ENCODE data around the gene ALDH3A1. TPM values are rescaled to one million over a fixed set of nuclear protein-coding genes. Genes with fewer than 3 reads are reported as not detected.

The ALDH3A1 gene
- total RNA-seq, result 0.38 and 0.65 TPM in 2 replicates

DNA sequence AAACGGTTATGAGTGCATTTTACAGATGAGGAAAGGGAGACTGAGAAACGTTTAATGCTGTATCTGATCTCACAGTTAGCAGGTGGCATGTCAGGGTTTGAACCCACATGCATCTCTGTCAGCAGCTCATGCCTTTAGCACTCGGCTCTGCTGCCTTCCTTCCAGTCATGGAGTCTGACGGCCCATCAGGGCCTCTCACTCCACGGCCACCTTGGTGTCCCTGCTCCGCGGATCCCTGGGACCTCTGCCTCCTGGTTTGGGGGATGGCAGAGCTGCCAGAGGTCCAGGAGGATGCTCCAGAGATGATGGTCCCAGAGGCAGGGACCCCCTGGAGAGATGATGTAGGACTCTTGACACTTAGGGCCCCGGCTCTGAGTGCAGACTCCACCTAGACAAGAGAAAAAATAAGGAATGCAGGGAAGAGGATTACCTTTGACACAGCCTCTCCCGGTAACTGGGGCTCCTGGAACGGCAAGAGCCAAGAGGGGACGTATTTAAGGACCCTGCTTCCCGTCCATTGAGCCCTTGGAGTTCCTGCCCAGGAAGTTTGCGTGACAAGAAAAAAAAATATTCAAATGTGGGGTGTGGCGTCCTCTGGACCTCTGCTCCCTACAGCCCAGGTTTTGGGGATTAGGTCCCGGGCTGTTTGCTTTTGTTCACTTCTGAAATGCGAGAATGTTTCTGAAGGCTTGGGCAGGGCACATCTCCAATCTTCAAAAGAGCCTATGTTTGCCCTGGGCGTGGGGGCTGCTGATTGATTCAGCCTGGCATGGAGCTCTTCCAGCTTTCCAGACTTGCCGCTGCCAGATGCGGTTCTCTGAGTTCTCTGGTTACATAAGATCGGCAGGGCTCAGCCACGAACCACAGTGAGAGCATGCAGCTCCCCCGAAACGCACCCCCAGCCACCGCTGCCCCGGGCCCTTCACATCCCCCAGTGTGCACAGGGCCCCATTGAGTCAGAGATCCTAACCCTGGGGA is at the start of gene ALDH3A1:
TSS of gene ALDH3A1 (minus strand) at position 470 of the 978 bp plus-strand sequence. CDS start 3,169 bp downstream, outside the sequence.

DNA sequence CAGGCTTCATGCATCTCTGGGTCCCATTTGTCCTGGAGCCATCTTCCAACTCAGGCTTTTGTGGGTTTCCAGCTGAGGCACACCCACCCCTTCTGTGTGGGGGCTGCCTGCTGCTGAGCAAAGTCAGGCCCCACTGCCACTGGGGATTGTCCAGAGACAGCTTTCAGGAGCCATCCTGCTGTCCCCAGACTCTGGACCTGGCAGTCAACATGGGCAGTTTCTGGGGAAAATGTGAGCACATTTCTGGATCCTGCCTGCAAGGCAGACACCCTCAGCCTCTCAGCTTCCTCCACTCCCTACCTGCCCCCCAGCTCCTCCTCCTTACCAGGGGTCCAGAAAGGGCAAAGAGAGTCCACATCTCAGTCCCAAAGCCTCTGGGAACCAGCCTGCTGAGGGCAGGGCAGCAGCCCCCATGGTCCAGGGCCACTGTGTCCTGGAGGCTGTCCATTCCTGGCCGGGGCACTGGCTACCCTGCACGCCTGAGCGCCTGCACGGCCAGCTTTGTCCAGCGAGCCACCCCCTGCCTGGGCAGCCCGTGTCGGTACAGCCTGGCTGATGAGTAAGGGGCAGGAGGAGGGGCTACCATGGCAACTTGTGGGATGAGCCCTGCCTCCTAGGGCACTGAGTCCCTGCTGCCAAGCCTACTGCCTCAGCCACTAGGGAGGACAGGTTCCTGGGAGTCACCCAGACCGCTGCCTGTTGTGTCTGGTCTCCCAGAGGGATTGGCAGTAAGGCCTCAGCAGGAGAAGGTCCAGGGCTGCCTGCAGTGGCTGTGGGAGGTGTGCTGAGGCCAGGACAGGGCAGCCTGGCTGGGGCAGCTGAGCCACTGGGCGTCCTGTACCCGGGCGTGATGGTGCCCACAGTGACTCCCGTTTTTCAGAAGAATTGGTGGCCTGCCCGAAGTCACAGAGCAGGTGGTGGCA is 31.7 kb downstream of the ALDH3A1 start, which contains the start of gene SLC47A2:
TSS of gene SLC47A2 (minus strand) at position 477 of the 923 bp plus-strand sequence. CDS start at position 448, 29 bp downstream.

Other genes with a start within 250 kb of the ALDH3A1 start
- gene SLC47A1, start 214.4 kb downstream of the ALDH3A1 start, total RNA-seq, result 0.49 and 1.4 TPM in 2 replicates
- 20.7 and 57.2 TPM in 2 replicates for gene ALDH3A2, start 99.5 kb downstream of the ALDH3A1 start, total RNA-seq
- gene SLC47A2, start 31.7 kb downstream of the ALDH3A1 start, total RNA-seq, result not detected in 2 replicates
- 21.0 and 26.7 TPM in 2 replicates for gene ULK2, start 119.6 kb upstream of the ALDH3A1 start, total RNA-seq
- gene AKAP10, start 229.5 kb upstream of the ALDH3A1 start, total RNA-seq, result 12.5 and 24.6 TPM in 2 replicates